Brain microvascular endothelial cell (primary cell): ENCODE measurements around the gene UAP1L1.

Experiments
- DNase-seq: peaks from one replicate; pipeline ENCODE4 v3.0.0-alpha.2; 2020
- H3K27ac ChIP-seq: fragments of 250-450 bp; sonication (Bioruptor Pico); 2 replicates; pipeline ENCODE4 v1.5.1; 2020; ENCODE audit warnings: mild to moderate bottlenecking, moderate library complexity
- H3K27me3 ChIP-seq: fragments of 250-450 bp; sonication (Bioruptor Pico); replicated peaks from 2 replicates; pipeline ENCODE4 v1.5.1; 2020; ENCODE audit warnings: mild to moderate bottlenecking
- H3K36me3 ChIP-seq: fragments of 250-450 bp; sonication (Bioruptor Pico); replicated peaks from 2 replicates; pipeline ENCODE4 v1.5.1; 2020; ENCODE audit warnings: mild to moderate bottlenecking
- H3K4me3 ChIP-seq: 2 replicates; pipeline ENCODE4 v1.5.1; 2011; ENCODE audit warnings: low read depth, mild to moderate bottlenecking, control low read depth, low read length, moderate library complexity
- in situ Hi-C: cut with HindIII; loops from 2 replicates; pipeline ENCODE4 v1.10.0; 2017; ENCODE audit warnings: low sequenced_read_pairs, low pct_ligation_motif_present
- TF ChIP-seq, protein P1 (sequence below): IDR thresholded peaks from 2 replicates; pipeline ENCODE4 v1.5.1; 2011; ENCODE audit warnings: low read depth, mild to moderate bottlenecking, moderate library complexity, low read length, control low read depth, inconsistent platforms; ENCODE audit errors: missing control alignments

Gene UAP1L1

DNA sequence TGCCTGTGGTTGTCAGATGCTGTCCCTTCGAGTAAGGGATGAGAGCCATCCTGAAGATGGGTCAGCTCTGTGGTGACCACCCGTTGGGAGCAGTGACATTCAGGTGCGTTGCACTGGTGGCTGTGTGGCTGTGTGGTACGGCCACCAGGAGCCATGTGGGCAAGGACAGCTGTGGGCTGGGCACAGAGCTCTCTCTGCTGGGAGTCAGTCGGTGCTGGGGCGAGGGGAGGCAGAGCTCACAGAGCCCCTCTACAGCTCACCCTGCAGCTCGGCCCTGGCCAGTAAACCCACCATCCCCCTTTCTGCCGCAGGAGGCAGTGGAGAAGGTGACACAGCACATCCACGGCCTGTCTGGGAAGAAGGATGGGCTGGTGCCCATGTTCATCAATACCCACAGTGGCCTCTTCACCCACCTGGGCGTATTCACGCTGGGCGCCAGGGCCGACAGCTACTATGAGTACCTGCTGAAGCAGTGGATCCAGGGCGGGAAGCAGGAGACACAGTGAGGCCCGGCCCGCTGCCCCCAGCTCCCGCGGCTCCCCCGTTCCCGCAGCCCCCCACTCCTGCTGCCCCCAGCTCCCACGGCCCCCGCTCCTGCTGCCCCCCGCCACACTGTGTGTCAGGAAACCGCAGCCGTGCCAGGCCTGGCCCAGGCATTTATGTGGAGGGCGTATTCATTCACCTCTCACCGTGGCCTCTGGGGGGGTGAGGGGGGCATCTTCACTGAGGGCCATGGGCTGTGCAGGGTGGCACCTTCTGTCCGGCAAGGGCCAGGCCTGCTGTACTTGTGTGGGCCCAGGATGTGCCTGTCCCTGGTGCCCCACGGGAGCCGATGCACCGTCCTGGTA is 28.7 kb downstream of the UAP1L1 start:
- H3K36me3 ChIP-seq = peaks cover 55% of the 10 kb centered on the region
- no peaks in the 10 kb centered on the region for H3K27me3 ChIP-seq
- H3K4me3 ChIP-seq = no peak overlapping the region
- no peak overlapping the region for H3K27ac ChIP-seq
- in situ Hi-C loops = no loop called here
- DNase-seq = no peak
- TF ChIP-seq, protein P1, sequence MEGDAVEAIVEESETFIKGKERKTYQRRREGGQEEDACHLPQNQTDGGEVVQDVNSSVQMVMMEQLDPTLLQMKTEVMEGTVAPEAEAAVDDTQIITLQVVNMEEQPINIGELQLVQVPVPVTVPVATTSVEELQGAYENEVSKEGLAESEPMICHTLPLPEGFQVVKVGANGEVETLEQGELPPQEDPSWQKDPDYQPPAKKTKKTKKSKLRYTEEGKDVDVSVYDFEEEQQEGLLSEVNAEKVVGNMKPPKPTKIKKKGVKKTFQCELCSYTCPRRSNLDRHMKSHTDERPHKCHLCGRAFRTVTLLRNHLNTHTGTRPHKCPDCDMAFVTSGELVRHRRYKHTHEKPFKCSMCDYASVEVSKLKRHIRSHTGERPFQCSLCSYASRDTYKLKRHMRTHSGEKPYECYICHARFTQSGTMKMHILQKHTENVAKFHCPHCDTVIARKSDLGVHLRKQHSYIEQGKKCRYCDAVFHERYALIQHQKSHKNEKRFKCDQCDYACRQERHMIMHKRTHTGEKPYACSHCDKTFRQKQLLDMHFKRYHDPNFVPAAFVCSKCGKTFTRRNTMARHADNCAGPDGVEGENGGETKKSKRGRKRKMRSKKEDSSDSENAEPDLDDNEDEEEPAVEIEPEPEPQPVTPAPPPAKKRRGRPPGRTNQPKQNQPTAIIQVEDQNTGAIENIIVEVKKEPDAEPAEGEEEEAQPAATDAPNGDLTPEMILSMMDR = no peak

DNA sequence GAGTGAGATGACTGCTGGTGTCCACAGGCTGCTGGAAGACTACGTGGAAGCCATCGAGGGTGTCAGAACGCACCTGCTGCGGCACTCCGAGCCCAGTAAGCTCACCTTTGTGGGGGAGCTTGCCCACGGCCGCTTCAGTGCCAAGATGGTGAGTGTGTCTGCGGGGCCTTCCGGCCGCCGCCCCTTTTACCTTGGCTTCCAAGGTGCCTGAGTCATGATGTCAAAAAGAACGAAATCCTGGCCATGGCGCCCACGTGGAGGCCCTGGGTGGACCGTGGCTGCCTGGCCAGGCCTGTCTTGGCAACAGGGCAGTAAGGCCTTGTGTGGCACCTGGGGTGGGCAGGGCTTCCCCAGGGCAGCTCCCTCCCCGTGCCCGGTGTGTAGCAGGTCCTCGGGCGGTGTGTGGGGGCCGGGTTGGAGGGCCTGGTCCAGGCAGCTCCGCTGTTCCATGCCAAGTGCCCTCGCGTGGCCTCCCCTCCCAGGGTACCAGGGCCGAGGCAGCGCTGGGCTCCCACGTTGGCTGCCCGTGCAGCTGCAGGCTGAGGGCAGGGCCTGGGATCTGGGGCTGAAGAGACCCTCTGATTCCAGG is 29.4 kb downstream of the UAP1L1 start:
- Histone ChIP-seq H3K4me3 (no peak overlapping the region), H3K27me3 (no peaks in the 10 kb centered on the region), H3K27ac (no peak overlapping the region), H3K36me3 (peaks cover 48% of the 10 kb centered on the region)
- in situ Hi-C loops = no loop called here
- no peak for DNase-seq
- TF ChIP-seq, protein P1 = no peak

DNA sequence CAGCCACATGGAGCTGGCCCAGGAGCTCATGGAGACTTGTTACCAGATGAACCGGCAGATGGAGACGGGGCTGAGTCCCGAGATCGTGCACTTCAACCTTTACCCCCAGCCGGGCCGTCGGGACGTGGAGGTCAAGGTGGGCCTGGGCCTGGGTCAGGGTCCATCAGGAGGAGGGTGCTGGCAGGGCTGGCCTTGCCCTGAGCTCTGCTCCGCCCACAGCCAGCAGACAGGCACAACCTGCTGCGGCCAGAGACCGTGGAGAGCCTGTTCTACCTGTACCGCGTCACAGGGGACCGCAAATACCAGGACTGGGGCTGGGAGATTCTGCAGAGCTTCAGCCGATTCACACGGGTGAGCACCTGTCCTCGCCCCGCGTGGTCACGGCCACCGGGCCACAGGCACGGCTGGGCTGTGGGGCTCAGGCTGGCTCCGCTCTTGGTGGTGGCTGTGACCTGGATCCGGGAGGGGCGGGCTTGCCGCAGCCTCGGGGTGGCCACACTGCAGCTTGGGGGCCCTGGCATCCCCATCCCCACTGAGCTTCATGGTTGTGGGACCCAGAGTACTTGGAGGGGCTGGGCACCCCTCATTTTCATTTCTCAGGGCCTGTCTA is 30.1 kb downstream of the UAP1L1 start:
- H3K27me3 ChIP-seq = no peaks in the 10 kb centered on the region
- in situ Hi-C loops = no loop called here
- no peak overlapping the region for H3K27ac ChIP-seq
- peaks cover 46% of the 10 kb centered on the region for H3K36me3 ChIP-seq
- DNase-seq = no peak
- TF ChIP-seq, protein P1 = no peak
- H3K4me3 ChIP-seq = no peak overlapping the region

DNA sequence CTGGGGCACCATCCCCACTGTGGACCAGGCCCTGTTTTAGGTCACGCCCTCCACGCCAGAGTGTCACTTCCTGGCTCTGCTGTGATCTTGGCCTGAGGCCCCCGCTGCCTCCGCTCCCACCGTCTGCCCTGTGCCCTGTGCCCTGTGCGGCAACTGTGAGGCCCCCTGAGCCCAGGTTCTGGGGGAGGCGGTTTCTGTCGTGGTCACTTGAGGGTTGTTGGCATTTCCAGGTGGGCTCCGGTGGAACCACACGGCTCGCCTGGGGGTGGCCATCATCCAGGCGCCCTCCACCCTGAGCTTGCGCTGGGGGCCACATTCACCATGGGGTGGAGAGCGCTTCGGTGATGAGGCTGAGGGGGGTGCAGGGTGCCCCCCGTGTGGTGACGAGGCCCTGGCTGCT is 30.7 kb downstream of the UAP1L1 start:
- H3K4me3 ChIP-seq = no peak overlapping the region
- in situ Hi-C loops = no loop called here
- H3K36me3 ChIP-seq = peaks cover 46% of the 10 kb centered on the region
- no peak overlapping the region for H3K27ac ChIP-seq
- TF ChIP-seq, protein P1 = no peak
- DNase-seq = no peak
- H3K27me3 ChIP-seq = no peaks in the 10 kb centered on the region

DNA sequence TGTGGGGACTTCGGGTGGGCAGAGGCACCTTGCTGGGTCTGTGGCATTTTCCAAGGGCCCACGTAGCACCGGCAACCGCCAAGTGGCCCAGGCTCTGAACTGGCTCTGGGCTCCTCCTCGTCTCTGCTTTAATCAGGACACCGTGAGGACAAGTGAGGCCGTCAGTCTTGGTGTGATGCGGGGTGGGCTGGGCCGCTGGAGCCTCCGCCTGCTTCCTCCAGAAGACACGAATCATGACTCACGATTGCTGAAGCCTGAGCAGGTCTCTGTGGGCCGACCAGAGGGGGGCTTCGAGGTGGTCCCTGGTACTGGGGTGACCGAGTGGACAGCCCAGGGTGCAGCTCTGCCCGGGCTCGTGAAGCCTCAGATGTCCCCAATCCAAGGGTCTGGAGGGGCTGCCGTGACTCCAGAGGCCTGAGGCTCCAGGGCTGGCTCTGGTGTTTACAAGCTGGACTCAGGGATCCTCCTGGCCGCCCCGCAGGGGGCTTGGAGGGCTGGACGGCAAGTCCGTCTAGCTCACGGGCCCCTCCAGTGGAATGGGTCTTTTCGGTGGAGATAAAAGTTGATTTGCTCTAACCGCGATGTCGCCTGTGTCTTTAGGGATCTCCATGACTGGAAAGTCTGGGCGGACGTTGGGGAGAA is 31.4 kb downstream of the UAP1L1 start:
- DNase-seq = peak; percentile 21
- in situ Hi-C loops = no loop called here
- H3K36me3 ChIP-seq = peaks cover 45% of the 10 kb centered on the region

More for the DNA sequence above, 31.4 kb downstream of the UAP1L1 start:
- Histone ChIP-seq H3K27me3 (no peaks in the 10 kb centered on the region), H3K4me3 (no peak overlapping the region), H3K27ac (no peak overlapping the region)
- TF ChIP-seq, protein P1 = no peak
